GM18907 (cell line): ENCODE measurements around the gene CD109.

Source experiments
- ATAC-seq: cut with Tn5 transposase; IDR thresholded peaks from one replicate; pipeline ENCODE4 v1.9.1; 2021; ENCODE audit warnings: mild to moderate bottlenecking, moderate library complexity; ENCODE audit not compliant: unreplicated experiment

Gene CD109

GRCh38 chr6:73724389-73724788 is 28.4 kb downstream of the CD109 start:
- no peak for ATAC-seq

DNA sequence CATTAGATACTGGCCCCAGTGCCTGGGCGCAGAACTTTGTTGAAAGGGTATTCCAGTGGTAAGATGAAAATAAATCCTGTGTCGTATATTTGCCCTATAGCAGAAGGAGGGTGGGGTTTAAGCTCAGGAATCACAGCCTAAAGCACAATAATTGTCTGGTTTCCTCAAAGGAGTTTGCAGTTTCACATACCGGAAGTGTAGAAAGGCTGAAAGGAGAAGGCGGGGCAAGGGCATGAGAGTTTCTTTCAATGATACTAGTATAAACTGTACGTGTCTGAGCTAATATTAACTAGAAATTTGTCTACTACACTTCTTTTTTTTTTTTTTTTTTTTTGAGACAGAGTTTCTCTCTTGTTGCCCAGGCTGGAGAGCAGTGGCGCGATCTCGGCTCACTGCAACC is 29.2 kb downstream of the CD109 start:
- peak; percentile 57 for ATAC-seq

DNA sequence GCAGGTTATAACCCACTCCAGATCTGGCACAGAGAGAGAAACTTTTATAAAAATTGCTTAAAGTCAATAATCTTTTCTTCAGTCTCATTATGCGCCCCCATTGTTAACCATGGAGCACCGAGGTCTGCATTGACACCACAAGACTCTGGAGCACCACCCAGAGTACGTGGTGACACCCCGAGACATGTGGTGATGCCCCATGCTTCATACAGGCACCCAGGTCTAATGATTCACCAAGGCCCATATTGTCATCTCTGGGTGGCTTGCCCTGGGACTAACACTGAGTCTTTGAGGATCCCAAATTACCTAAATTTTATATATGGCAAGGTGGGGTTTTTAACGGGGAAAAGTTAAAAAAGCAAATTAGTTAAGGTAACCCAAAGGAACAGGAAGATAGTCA is 31.1 kb downstream of the CD109 start:
- ATAC-seq: no peak

GRCh38 chr6:73728548-73729205 is 32.7 kb downstream of the CD109 start:
- peak; percentile 73 for ATAC-seq

- no peak for ATAC-seq
Observed at GRCh38 chr6:73731285-73731684, 35.3 kb downstream of the CD109 start.

- ATAC-seq: peak; percentile 81
Observed at GRCh38 chr6:73732845-73733675, 37.1 kb downstream of the CD109 start.

- ATAC-seq: no peak
Observed at GRCh38 chr6:73733791-73734190, 37.8 kb downstream of the CD109 start.

GRCh38 chr6:73734832-73735453 is 38.9 kb downstream of the CD109 start:
- no peak for ATAC-seq

- ATAC-seq: no peak
Observed at GRCh38 chr6:73738367-73739028, 42.5 kb downstream of the CD109 start.

- peak; percentile 69 for ATAC-seq
Observed at GRCh38 chr6:73739096-73739495, 43.1 kb downstream of the CD109 start.

DNA sequence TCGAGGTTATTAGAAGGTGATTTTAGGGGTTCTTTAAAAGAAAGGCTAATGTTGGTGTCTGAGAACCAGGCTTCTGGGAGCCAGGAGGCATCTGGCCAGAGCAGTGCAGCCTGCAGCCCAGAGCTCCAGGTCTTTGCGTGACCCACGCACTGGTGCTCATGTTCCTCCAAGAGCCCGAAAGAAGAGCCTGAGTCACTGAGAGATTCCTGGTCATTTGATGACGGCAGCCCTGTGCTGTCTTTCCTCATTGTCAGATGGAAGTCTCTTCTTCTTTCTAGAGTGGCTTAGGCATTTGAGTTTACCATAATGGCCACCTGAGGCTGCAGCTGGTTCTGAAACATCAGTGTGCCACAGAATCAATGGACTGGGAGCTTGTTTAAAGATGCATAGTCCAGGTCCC is 46.4 kb downstream of the CD109 start:
- no peak for ATAC-seq

- no peak for ATAC-seq
Observed at GRCh38 chr6:73743081-73743480, 47.1 kb downstream of the CD109 start.

- ATAC-seq: no peak
Observed at GRCh38 chr6:73743556-73743955, 47.6 kb downstream of the CD109 start.

DNA sequence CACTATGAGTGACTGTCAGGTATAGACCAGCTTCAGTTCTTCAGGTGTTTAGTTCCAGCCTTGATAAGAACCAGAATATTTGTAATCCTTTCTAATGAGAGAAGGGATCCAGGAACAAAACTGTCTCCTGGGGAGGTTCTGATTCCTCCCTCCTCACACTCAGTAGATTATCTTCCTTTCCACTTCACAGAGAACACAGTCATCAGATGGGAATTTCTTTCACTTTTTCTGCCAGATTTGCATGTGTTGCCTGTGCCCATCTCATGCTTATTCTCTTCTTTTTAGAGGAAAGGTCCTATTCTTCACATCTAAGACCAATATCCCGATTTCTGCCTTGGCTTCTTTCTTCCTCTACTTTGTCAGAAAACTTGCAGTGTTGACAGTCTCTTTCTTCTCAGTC is 50.8 kb downstream of the CD109 start:
- ATAC-seq: no peak

DNA sequence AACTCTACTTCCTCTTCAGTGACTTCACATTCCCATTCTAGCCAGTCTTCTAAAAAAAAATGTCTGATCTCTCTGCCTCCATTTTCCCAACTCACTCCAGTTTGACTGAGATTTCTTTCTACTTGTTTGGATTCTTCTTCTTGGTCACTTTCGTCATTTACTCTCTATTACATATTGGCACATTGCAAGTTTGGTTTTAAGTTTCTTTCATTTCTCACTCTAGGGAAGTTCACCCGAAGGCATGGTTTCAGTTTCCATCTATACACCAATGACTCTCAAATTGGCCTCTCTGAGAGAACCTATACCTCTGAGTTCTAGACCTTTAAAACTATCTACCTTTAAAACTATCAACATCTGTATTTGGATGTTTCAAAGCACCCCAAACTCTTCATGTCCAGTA is 51.3 kb downstream of the CD109 start:
- ATAC-seq: peak; percentile 99

GRCh38 chr6:73752943-73753342 is 56.9 kb downstream of the CD109 start:
- no peak for ATAC-seq

DNA sequence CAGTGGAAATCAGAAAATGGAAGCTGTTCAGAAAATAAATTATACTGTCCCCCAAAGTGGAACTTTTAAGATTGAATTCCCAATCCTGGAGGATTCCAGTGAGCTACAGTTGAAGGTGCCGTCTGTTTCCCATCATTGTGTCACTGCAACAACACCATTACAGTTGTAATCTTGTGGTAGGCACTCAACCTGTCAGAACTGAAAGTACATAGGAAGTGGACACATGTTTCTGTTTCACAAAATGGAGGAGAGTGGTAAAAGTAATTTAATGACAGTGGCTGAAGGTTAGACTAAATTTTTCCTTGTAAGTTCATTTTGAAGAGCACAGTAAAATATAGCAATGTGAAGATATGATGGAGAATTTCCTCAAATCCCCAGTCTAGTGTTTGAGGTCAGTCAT is 70.0 kb downstream of the CD109 start:
- no peak for ATAC-seq

- no peak for ATAC-seq
Observed at GRCh38 chr6:73768558-73768957, 72.6 kb downstream of the CD109 start.

GRCh38 chr6:73769976-73770375 is 74.0 kb downstream of the CD109 start:
- ATAC-seq: no peak

DNA sequence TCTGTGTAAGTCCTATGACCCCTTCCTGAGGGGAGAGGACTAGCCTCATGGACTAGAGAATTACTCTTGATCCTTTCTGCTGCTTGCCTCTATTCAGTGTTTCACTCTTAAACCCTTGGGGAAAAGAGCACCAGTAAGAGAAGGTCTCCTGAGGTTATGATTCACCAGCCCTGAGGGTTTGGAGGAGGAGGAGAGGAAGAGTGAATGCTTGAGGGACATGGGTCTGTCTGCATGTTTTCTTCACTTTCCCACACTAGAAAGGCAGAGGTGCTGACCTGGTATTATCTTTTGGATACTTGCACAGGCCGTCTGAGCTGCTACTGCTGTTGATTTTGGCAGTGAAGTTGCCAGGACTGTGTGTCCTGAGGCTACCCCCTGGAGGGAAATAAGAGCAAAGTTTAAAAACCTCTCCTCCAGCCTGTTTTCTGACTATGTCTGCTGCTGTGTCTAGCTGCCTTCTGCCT is 78.3 kb downstream of the CD109 start:
- peak; percentile 81 for ATAC-seq

GRCh38 chr6:73779943-73780342 is 83.9 kb downstream of the CD109 start:
- ATAC-seq: no peak
